ENCODE measurements around the gene PYGO2.

- TF ChIP-seq, protein P1, sequence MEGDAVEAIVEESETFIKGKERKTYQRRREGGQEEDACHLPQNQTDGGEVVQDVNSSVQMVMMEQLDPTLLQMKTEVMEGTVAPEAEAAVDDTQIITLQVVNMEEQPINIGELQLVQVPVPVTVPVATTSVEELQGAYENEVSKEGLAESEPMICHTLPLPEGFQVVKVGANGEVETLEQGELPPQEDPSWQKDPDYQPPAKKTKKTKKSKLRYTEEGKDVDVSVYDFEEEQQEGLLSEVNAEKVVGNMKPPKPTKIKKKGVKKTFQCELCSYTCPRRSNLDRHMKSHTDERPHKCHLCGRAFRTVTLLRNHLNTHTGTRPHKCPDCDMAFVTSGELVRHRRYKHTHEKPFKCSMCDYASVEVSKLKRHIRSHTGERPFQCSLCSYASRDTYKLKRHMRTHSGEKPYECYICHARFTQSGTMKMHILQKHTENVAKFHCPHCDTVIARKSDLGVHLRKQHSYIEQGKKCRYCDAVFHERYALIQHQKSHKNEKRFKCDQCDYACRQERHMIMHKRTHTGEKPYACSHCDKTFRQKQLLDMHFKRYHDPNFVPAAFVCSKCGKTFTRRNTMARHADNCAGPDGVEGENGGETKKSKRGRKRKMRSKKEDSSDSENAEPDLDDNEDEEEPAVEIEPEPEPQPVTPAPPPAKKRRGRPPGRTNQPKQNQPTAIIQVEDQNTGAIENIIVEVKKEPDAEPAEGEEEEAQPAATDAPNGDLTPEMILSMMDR (conservative IDR thresholded peaks at IDR 0.05; ENCODE audit: low read length) = no peak
- no peak for TF ChIP-seq EZH2phosphoT487 (IDR thresholded peaks at IDR 0.05; ENCODE audit: borderline replicate concordance, low read depth, low read length)
Measured at GRCh38 chr1:154956544-154956941, 5.0 kb downstream of the PYGO2 start.
